ENCODE results near the gene KIAA1217. TPM values are rescaled to one million over a fixed set of nuclear protein-coding genes. Genes with fewer than 3 reads are reported as not detected.

The KIAA1217 gene
- total and polyA plus RNA-seq, 9 donors, result 18.8 to 39.7 (median 21.8) TPM

- DNase-seq, result no peak
- no peaks in the 10 kb centered on the region for H3K27me3 ChIP-seq (ENCODE audit: control insufficient read depth, insufficient read depth, low read length)
- H3K36me3 ChIP-seq (ENCODE audit: control insufficient read depth, insufficient read depth, low read length), result peaks cover 25% of the 10 kb centered on the region
- no peak overlapping the region for H3K4me3 ChIP-seq (ENCODE audit: low read length)
- no peak overlapping the region for H3K27ac ChIP-seq (ENCODE audit: low read length)
- H3K9me3 ChIP-seq (replicated peaks; ENCODE audit: control insufficient read depth, low read depth, low read length), result no peaks in the 10 kb centered on the region
- H3K4me1 ChIP-seq (ENCODE audit: control insufficient read depth, insufficient read depth, low read length), result no peaks in the 10 kb centered on the region
Observed at GRCh38 chr10:24590697-24591457, 381.9 kb downstream of the KIAA1217 start.

GRCh38 chr10:24596217-24596930 is 387.4 kb downstream of the KIAA1217 start:
- Histone ChIP-seq H3K4me1 (ENCODE audit: control insufficient read depth, insufficient read depth, low read length) (no peaks in the 10 kb centered on the region), H3K9me3 (replicated peaks; ENCODE audit: control insufficient read depth, low read depth, low read length) (no peaks in the 10 kb centered on the region), H3K4me3 (ENCODE audit: low read length) (no peak overlapping the region), H3K27ac (ENCODE audit: low read length) (no peak overlapping the region), H3K27me3 (ENCODE audit: control insufficient read depth, insufficient read depth, low read length) (no peaks in the 10 kb centered on the region), H3K36me3 (ENCODE audit: control insufficient read depth, insufficient read depth, low read length) (peaks cover 23% of the 10 kb centered on the region)
- WGBS (ENCODE audit: insufficient coverage), result 100% methylated on average over 1 of the region's 11 CpGs
- no peak for DNase-seq

- DNase-seq, result no peak
- H3K9me3 ChIP-seq (replicated peaks; ENCODE audit: control insufficient read depth, low read depth, low read length), result no peaks in the 10 kb centered on the region
- no peak overlapping the region for H3K27ac ChIP-seq (ENCODE audit: low read length)
- H3K36me3 ChIP-seq (ENCODE audit: control insufficient read depth, insufficient read depth, low read length), result peaks cover 21% of the 10 kb centered on the region
- no CpG with 5 or more reads among the region's 7 CpGs for WGBS (ENCODE audit: insufficient coverage)
- H3K4me3 ChIP-seq (ENCODE audit: low read length), result no peak overlapping the region
- no peaks in the 10 kb centered on the region for H3K27me3 ChIP-seq (ENCODE audit: control insufficient read depth, insufficient read depth, low read length)
- H3K4me1 ChIP-seq (ENCODE audit: control insufficient read depth, insufficient read depth, low read length), result no peaks in the 10 kb centered on the region
Observed at GRCh38 chr10:24597426-24597825, 388.5 kb downstream of the KIAA1217 start.
